ENCODE results near the gene BOLL.
"Not testable (repeated sequence)": the region's sequence is repeated elsewhere in the genome, so short reads cannot be mapped to it uniquely, and the experiment has no call there.

Gene BOLL, protein sequence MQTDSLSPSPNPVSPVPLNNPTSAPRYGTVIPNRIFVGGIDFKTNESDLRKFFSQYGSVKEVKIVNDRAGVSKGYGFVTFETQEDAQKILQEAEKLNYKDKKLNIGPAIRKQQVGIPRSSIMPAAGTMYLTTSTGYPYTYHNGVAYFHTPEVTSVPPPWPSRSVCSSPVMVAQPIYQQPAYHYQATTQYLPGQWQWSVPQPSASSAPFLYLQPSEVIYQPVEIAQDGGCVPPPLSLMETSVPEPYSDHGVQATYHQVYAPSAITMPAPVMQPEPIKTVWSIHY

GRCh38 chr2:197784956-197785941 lies at the start of gene BOLL:
TSS of gene BOLL (minus strand) at chr2:197785319. CDS start at chr2:197781850, 3,469 bp downstream.
- no peak within 1 kb of the TSS for H3K9ac ChIP-seq (ENCODE audit: low read length)
- peak within 1 kb of the TSS; percentile 72 for H3K4me3 ChIP-seq (ENCODE audit: low read length)

GRCh38 chr2:197834771-197835170 lies 49.7 kb upstream of the BOLL start:
- not testable (repeated sequence) for H3K4me3 ChIP-seq (ENCODE audit: low read length); H3K9ac ChIP-seq (ENCODE audit: low read length); H3K27me3 ChIP-seq (ENCODE audit: control insufficient read depth, insufficient read depth, low read length); H3K9me3 ChIP-seq (ENCODE audit: control insufficient read depth, low read depth, low read length); H3K4me1 ChIP-seq (ENCODE audit: control insufficient read depth, low read depth, low read length); H3K36me3 ChIP-seq (ENCODE audit: control insufficient read depth, low read depth, low read length); H3K27ac ChIP-seq (ENCODE audit: low read length)

More at GRCh38 chr2:197784956-197785941, at the start of gene BOLL:
- Histone ChIP-seq H3K4me1 (ENCODE audit: control insufficient read depth, low read depth, low read length) (no peaks in the 10 kb centered on the region), H3K27ac (ENCODE audit: low read length) (no peak within 1 kb of the TSS), H3K36me3 (ENCODE audit: control insufficient read depth, low read depth, low read length) (no peaks in the 10 kb centered on the region), H3K9me3 (ENCODE audit: control insufficient read depth, low read depth, low read length) (no peaks in the 10 kb centered on the region), H3K27me3 (ENCODE audit: control insufficient read depth, insufficient read depth, low read length) (peaks cover 23% of the 10 kb centered on the region)

GRCh38 chr2:197828464-197829135 lies 43.5 kb upstream of the BOLL start:
- Histone ChIP-seq H3K4me1 (ENCODE audit: control insufficient read depth, low read depth, low read length) (no peaks in the 10 kb centered on the region), H3K9ac (ENCODE audit: low read length) (no peak overlapping the region), H3K27me3 (ENCODE audit: control insufficient read depth, insufficient read depth, low read length) (no peaks in the 10 kb centered on the region), H3K9me3 (ENCODE audit: control insufficient read depth, low read depth, low read length) (no peaks in the 10 kb centered on the region), H3K27ac (ENCODE audit: low read length) (no peak overlapping the region), H3K36me3 (ENCODE audit: control insufficient read depth, low read depth, low read length) (no peaks in the 10 kb centered on the region), H3K4me3 (ENCODE audit: low read length) (no peak overlapping the region)

GRCh38 chr2:197827618-197828017 lies 42.5 kb upstream of the BOLL start:
- Histone ChIP-seq H3K9me3 (ENCODE audit: control insufficient read depth, low read depth, low read length) (no peaks in the 10 kb centered on the region), H3K4me1 (ENCODE audit: control insufficient read depth, low read depth, low read length) (no peaks in the 10 kb centered on the region), H3K9ac (ENCODE audit: low read length) (no peak overlapping the region), H3K27ac (ENCODE audit: low read length) (no peak overlapping the region), H3K27me3 (ENCODE audit: control insufficient read depth, insufficient read depth, low read length) (no peaks in the 10 kb centered on the region), H3K4me3 (ENCODE audit: low read length) (no peak overlapping the region), H3K36me3 (ENCODE audit: control insufficient read depth, low read depth, low read length) (no peaks in the 10 kb centered on the region)

DNA sequence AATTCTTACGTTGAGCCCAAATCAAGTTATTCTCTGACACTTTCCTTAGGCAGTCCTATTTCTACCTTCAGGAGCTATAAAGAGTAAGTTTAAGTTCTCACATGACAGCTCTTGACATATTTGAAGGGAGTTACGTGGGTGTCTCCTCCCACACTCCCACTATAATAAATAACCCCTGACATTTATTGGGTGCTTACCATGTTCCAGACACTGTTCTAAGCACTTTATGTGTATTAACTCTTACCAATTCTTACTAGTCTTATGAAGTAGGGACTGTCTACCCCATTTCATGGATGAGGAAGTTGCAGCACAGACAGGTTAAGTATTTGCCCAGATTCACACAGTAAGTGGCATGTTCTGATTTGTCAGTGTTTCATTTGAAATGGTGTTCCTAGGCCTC lies 37.2 kb upstream of the BOLL start:
- no peak overlapping the region for H3K4me3 ChIP-seq (ENCODE audit: low read length)
- no peak overlapping the region for H3K9ac ChIP-seq (ENCODE audit: low read length)
- H3K36me3 ChIP-seq (ENCODE audit: control insufficient read depth, low read depth, low read length), result no peaks in the 10 kb centered on the region
- no peaks in the 10 kb centered on the region for H3K27me3 ChIP-seq (ENCODE audit: control insufficient read depth, insufficient read depth, low read length)
- no peaks in the 10 kb centered on the region for H3K4me1 ChIP-seq (ENCODE audit: control insufficient read depth, low read depth, low read length)
- no peak overlapping the region for H3K27ac ChIP-seq (ENCODE audit: low read length)
- no peaks in the 10 kb centered on the region for H3K9me3 ChIP-seq (ENCODE audit: control insufficient read depth, low read depth, low read length)

GRCh38 chr2:197821550-197822289 lies 36.6 kb upstream of the BOLL start:
- H3K27me3 ChIP-seq (ENCODE audit: control insufficient read depth, insufficient read depth, low read length), result no peaks in the 10 kb centered on the region
- no peak overlapping the region for H3K9ac ChIP-seq (ENCODE audit: low read length)
- no peak overlapping the region for H3K27ac ChIP-seq (ENCODE audit: low read length)
- no peaks in the 10 kb centered on the region for H3K9me3 ChIP-seq (ENCODE audit: control insufficient read depth, low read depth, low read length)
- H3K36me3 ChIP-seq (ENCODE audit: control insufficient read depth, low read depth, low read length), result no peaks in the 10 kb centered on the region
- no peaks in the 10 kb centered on the region for H3K4me1 ChIP-seq (ENCODE audit: control insufficient read depth, low read depth, low read length)
- no peak overlapping the region for H3K4me3 ChIP-seq (ENCODE audit: low read length)

GRCh38 chr2:197814526-197814925 lies 29.4 kb upstream of the BOLL start:
- H3K27me3 ChIP-seq (ENCODE audit: control insufficient read depth, insufficient read depth, low read length), result no peaks in the 10 kb centered on the region
- H3K27ac ChIP-seq (ENCODE audit: low read length), result no peak overlapping the region
- no peak overlapping the region for H3K4me3 ChIP-seq (ENCODE audit: low read length)

DNA sequence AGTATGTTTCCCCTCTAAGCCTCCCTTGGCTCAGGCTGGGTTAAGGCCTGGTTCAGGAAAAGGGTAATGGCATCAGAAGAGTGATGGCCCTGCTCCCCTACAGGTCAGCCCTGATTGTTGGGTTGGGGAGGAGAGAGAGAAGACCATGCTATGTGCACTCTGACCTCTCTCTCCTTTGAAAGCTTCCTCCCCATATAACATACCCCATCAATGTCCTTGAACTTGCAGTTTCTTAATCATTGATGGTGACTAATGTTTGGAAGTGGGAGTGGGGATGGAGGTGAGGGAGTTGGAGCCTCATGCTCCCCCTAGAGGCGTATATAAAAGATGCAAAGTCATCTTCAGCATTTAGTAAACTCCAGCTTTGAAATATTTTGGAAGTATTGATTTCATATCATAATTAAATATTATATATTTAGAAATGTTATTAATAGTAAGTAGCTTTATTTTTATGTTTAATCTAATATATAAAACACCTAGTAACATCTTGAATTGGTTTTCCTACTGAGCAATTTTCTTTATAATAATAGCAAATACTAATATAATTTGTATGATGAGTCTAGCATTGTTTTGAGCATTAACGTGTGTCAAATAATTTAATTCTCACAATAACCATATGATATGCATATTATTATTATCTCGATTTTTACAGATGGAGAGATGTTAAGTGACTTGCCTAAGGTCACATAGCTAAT lies 28.1 kb upstream of the BOLL start:
- Histone ChIP-seq H3K9ac (ENCODE audit: low read length) (no peak overlapping the region), H3K4me1 (ENCODE audit: control insufficient read depth, low read depth, low read length) (no peaks in the 10 kb centered on the region), H3K4me3 (ENCODE audit: low read length) (no peak overlapping the region), H3K27me3 (ENCODE audit: control insufficient read depth, insufficient read depth, low read length) (no peaks in the 10 kb centered on the region), H3K9me3 (ENCODE audit: control insufficient read depth, low read depth, low read length) (no peaks in the 10 kb centered on the region), H3K27ac (ENCODE audit: low read length) (no peak overlapping the region), H3K36me3 (ENCODE audit: control insufficient read depth, low read depth, low read length) (no peaks in the 10 kb centered on the region)

More at GRCh38 chr2:197814526-197814925, 29.4 kb upstream of the BOLL start:
- Histone ChIP-seq H3K9me3 (ENCODE audit: control insufficient read depth, low read depth, low read length) (no peaks in the 10 kb centered on the region), H3K36me3 (ENCODE audit: control insufficient read depth, low read depth, low read length) (no peaks in the 10 kb centered on the region), H3K4me1 (ENCODE audit: control insufficient read depth, low read depth, low read length) (no peaks in the 10 kb centered on the region), H3K9ac (ENCODE audit: low read length) (no peak overlapping the region)

DNA sequence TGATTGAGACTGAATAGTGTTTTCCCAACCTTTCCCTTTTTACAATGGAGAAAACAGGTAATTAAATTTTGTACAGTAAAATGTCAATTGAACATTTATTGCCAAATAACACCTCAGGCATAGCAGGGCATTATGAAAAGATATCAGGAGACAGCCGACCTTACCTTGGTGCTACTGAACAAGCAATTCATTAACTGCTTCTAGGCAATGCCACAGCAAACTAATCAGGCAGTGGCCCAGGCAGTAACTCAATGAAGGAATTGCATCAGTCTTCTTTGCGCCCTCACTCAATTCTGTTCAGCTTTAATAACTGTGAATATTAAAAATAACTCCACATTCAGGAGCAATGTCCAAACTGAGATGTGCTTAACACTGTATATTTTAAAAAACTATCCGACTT lies 25.4 kb upstream of the BOLL start:
- Histone ChIP-seq H3K4me1 (ENCODE audit: control insufficient read depth, low read depth, low read length) (no peaks in the 10 kb centered on the region), H3K27me3 (ENCODE audit: control insufficient read depth, insufficient read depth, low read length) (peaks cover 18% of the 10 kb centered on the region), H3K27ac (ENCODE audit: low read length) (no peak overlapping the region), H3K9me3 (ENCODE audit: control insufficient read depth, low read depth, low read length) (no peaks in the 10 kb centered on the region), H3K4me3 (ENCODE audit: low read length) (no peak overlapping the region), H3K36me3 (ENCODE audit: control insufficient read depth, low read depth, low read length) (no peaks in the 10 kb centered on the region), H3K9ac (ENCODE audit: low read length) (no peak overlapping the region)

- no peaks in the 10 kb centered on the region for H3K4me1 ChIP-seq (ENCODE audit: control insufficient read depth, low read depth, low read length)
- H3K9me3 ChIP-seq (ENCODE audit: control insufficient read depth, low read depth, low read length), result no peaks in the 10 kb centered on the region
- no peak overlapping the region for H3K4me3 ChIP-seq (ENCODE audit: low read length)
- H3K27ac ChIP-seq (ENCODE audit: low read length), result no peak overlapping the region
- no peak overlapping the region for H3K9ac ChIP-seq (ENCODE audit: low read length)
- H3K27me3 ChIP-seq (ENCODE audit: control insufficient read depth, insufficient read depth, low read length), result peaks cover 23% of the 10 kb centered on the region
- H3K36me3 ChIP-seq (ENCODE audit: control insufficient read depth, low read depth, low read length), result no peaks in the 10 kb centered on the region
These were observed 24.9 kb upstream of the BOLL start for GRCh38 chr2:197810016-197810415.

Measured in iPS-18a (cell line).